Fibroblast of mammary gland (primary cell): Measurements from ENCODE around the gene SYNE1.

Experiments
- DNase-seq: peaks from one replicate; pipeline ENCODE4 v3.0.0-alpha.2; 2010; ENCODE audit warnings: low read depth
- H3K4me3 ChIP-seq: 2 replicates; pipeline ENCODE4 v1.5.1; 2011; ENCODE audit warnings: low read depth, mild to moderate bottlenecking, low read length, moderate library complexity; ENCODE audit not compliant: control insufficient read depth
- TF ChIP-seq, protein P1 (sequence below): conservative IDR thresholded peaks from 2 replicates; pipeline ENCODE4 v1.5.1; 2011; ENCODE audit warnings: low read depth, low read length, inconsistent platforms; ENCODE audit not compliant: control insufficient read depth, insufficient read depth

Gene SYNE1

DNA sequence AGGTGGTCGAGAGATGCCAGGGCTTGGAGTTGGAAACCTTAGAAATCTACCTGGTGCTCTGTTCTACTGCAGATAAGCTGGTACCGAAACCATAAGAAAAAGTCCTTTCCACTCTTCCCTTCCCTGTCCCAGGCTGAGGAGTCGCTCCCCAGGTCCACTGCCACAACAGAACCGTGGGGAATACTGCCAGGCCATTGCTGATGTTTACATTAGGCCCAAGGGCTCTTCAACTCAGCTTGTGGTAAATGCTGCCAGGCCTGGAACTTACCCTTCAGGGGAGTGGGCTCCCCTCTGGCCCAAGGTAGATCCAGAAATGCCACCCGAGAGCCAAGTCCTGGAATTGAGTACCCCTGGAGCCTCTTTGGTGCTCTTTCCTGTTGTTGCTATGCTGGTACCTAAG is 441.3 kb downstream of the SYNE1 start:
- DNase-seq: no peak

GRCh38 chr6:152189736-152190135 is 447.4 kb downstream of the SYNE1 start:
- no peak overlapping the region for H3K4me3 ChIP-seq
- DNase-seq: peak; percentile 35
- TF ChIP-seq, protein P1, sequence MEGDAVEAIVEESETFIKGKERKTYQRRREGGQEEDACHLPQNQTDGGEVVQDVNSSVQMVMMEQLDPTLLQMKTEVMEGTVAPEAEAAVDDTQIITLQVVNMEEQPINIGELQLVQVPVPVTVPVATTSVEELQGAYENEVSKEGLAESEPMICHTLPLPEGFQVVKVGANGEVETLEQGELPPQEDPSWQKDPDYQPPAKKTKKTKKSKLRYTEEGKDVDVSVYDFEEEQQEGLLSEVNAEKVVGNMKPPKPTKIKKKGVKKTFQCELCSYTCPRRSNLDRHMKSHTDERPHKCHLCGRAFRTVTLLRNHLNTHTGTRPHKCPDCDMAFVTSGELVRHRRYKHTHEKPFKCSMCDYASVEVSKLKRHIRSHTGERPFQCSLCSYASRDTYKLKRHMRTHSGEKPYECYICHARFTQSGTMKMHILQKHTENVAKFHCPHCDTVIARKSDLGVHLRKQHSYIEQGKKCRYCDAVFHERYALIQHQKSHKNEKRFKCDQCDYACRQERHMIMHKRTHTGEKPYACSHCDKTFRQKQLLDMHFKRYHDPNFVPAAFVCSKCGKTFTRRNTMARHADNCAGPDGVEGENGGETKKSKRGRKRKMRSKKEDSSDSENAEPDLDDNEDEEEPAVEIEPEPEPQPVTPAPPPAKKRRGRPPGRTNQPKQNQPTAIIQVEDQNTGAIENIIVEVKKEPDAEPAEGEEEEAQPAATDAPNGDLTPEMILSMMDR: no peak

More for the DNA sequence above, 441.3 kb downstream of the SYNE1 start:
- H3K4me3 ChIP-seq: no peak overlapping the region
- TF ChIP-seq, protein P1: no peak

- TF ChIP-seq, protein P1: no peak
- DNase-seq: no peak
- no peak overlapping the region for H3K4me3 ChIP-seq
Measured at GRCh38 chr6:152188011-152188410, 449.2 kb downstream of the SYNE1 start.

GRCh38 chr6:152186840-152187239 is 450.3 kb downstream of the SYNE1 start:
- TF ChIP-seq, protein P1: no peak

DNA sequence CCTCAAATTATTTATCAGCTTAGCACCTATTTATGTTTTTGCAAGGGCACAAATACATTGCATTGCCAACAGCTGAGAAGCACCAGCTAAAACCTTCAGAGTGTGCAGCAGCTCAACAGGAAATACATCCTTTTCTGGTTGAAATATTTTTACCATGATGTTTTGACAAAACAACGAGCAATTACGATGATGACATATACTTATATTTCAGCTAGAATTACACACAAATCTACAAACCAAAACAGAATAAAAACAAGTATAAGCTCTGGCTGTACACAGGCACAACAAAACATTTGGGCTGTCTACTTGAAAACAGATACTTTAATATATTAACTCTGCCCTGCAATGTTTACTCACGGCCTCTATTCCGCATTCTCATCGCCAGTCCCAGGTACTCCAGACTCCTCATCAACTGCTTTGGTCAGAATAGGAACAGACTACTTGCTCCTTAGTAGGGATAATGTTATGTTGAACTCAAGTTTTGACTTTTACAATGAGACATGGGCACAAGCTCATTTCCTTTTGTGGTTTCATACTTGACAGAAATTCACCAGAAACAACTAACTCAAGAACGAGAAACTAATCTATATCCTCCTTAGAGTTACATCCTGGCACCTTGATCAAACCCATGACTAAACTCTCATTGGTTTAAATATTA is 452.1 kb downstream of the SYNE1 start:
- DNase-seq: no peak
- TF ChIP-seq, protein P1: no peak
- H3K4me3 ChIP-seq: no peak overlapping the region

More at GRCh38 chr6:152186840-152187239, 450.3 kb downstream of the SYNE1 start:
- DNase-seq: no peak
- no peak overlapping the region for H3K4me3 ChIP-seq

DNA sequence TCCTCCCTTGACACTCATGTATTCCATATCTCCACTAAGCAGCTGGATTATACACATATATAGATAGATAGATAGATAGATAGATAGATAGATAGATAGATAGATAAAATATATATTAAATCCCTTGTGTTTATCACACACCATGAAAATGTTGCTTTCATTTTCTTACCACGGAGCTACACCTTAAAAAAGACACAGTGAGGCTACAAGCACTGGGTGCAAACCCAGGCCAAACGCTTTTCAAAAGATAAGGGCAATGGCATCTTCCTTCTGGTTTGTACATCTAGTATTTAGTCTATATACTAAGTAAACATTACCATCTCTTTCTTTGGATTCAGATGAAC is 452.6 kb downstream of the SYNE1 start:
- DNase-seq: no peak
- H3K4me3 ChIP-seq: no peak overlapping the region
- TF ChIP-seq, protein P1: no peak

- TF ChIP-seq, protein P1: no peak
- DNase-seq: no peak
- H3K4me3 ChIP-seq: no peak overlapping the region
Measured at GRCh38 chr6:152180601-152181000, 456.6 kb downstream of the SYNE1 start.
